ENCODE data around the gene ZNF79. TPM values are rescaled to one million over a fixed set of nuclear protein-coding genes. Genes with fewer than 3 reads are reported as not detected.
A peak's percentile ranks its signal among the peaks of the same experiment; 100 is the strongest.

Gene ZNF79
- total and polyA plus RNA-seq, 2 experiments from 2014 or later: 2.2 to 6.3 TPM

- H3K79me2 ChIP-seq (replicated peaks; ENCODE audit: insufficient read depth): no peaks in the 10 kb centered on the region
- peaks cover 14% of the 10 kb centered on the region for H3K27me3 Mint-ChIP-seq (ENCODE audit: insufficient read depth, low read depth, poor library complexity)
- no peak overlapping the region for H3K4me3 ChIP-seq
- 0 out of 2 replicates have a peak, but pooled peaks cover 6% of the 10 kb centered on the region for H3F3A ChIP-seq (replicated peaks; ENCODE audit: low read depth)
- ATAC-seq: no peak
- no peaks in the 10 kb centered on the region for H3K27me3 ChIP-seq (ENCODE audit: insufficient read depth)
- no peaks in the 10 kb centered on the region for H4K20me1 ChIP-seq (replicated peaks; ENCODE audit: insufficient read depth)
- H3K27ac Mint-ChIP-seq: no peak overlapping the region
- no peak overlapping the region for H2AFZ ChIP-seq
- no peak overlapping the region for H3K27ac ChIP-seq (ENCODE audit: low read depth)
- no peak overlapping the region for H3K4me3 Mint-ChIP-seq
- TF ChIP-seq STAT1 (IDR thresholded peaks at IDR 0.05; ENCODE audit: unreplicated experiment) (no peak), ZNF462 (CRISPR knock-in tag; IDR thresholded peaks at IDR 0.05) (no peak)
- peaks cover 6% of the 10 kb centered on the region; the same call in 1 of the 2 replicates for H3K4me1 ChIP-seq (ENCODE audit: insufficient read depth)
- no peak for DNase-seq (ENCODE audit: low spot score)
- H3K9me2 ChIP-seq (ENCODE audit: insufficient read depth): no peaks in the 10 kb centered on the region
- H3K36me3 Mint-ChIP-seq (ENCODE audit: low read depth): peaks cover 8% of the 10 kb centered on the region; the same call in 2 of the 3 replicates
- H3K4me1 Mint-ChIP-seq: peaks cover 22% of the 10 kb centered on the region
- no peaks in the 10 kb centered on the region for H3K9me3 Mint-ChIP-seq
- no peak overlapping the region for H3K4me2 ChIP-seq
- H3K36me3 ChIP-seq (ENCODE audit: insufficient read depth): no peaks in the 10 kb centered on the region
Measured at GRCh38 chr9:127415657-127416056, 8.5 kb upstream of the ZNF79 start.

DNA sequence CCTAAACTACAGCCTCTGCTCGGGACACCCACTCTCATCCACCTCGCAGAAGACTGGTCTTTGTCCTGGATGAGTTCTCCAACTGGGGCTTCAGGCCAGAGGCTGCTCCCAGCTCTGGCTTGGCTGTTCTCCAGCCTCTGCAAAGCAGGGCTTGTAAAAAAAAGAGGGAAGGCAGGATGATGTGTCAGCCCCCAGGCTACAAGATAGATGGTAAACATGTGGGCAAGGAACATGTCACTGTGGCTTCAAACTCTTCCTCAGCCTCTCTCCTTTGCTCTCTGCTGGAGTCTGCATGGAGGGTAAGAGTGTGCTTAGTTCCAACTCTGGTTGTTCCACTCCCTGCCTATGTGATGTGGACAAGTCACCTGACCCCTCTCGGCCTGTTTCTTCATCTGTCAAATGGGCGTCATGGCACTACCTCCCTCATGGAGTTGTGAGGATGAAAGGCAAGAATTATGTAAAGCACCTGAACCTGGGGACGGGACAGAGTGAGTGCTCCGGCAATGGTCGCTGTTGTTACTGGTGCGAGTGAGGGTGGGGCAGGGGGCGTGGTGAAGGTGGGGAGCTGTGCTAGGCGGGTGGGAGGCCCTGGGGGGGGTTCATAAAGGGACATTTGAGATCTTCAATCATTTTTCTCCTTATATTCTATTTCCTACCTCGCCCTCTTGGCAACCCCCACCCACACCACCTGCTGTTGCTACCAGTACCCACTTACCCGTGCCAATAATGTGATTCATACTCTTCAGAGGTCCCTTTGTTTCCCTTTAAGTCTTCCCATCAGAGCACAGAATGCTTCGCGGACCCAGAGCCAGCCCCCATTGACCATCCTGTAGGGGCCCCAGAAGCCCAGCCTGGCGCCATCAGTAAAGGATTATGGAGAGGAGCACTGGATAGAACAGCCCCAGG, 6.8 kb upstream of the ZNF79 start:
- H3K4me3 Mint-ChIP-seq: no peak overlapping the region
- H3K27ac Mint-ChIP-seq: no peak overlapping the region

More for the DNA sequence above, 6.8 kb upstream of the ZNF79 start:
- H3K27me3 Mint-ChIP-seq (ENCODE audit: insufficient read depth, low read depth, poor library complexity): peaks cover 13% of the 10 kb centered on the region
- no peaks in the 10 kb centered on the region for H3K9me3 Mint-ChIP-seq
- DNase-seq (ENCODE audit: low spot score) (no peak), ATAC-seq (peak; percentile 6; the same call in 1 of the 3 replicates)
- H3K4me2 ChIP-seq: no peak overlapping the region
- H4K20me1 ChIP-seq (replicated peaks; ENCODE audit: insufficient read depth): no peaks in the 10 kb centered on the region
- no peak overlapping the region for H2AFZ ChIP-seq
- H3K79me2 ChIP-seq (replicated peaks; ENCODE audit: insufficient read depth): no peaks in the 10 kb centered on the region
- H3F3A ChIP-seq (replicated peaks; ENCODE audit: low read depth): 0 out of 2 replicates have a peak, but pooled peaks cover 6% of the 10 kb centered on the region
- H3K4me1 ChIP-seq (ENCODE audit: insufficient read depth): peaks cover 6% of the 10 kb centered on the region; the same call in 1 of the 2 replicates
- H3K36me3 ChIP-seq (ENCODE audit: insufficient read depth): no peaks in the 10 kb centered on the region
- H3K27ac ChIP-seq (ENCODE audit: low read depth): no peak overlapping the region
- H3K4me1 Mint-ChIP-seq: peaks cover 20% of the 10 kb centered on the region
- no peaks in the 10 kb centered on the region for H3K9me2 ChIP-seq (ENCODE audit: insufficient read depth)
- peaks cover 6% of the 10 kb centered on the region; the same call in 1 of the 3 replicates for H3K36me3 Mint-ChIP-seq (ENCODE audit: low read depth)
- no peak overlapping the region for H3K4me3 ChIP-seq
- no peaks in the 10 kb centered on the region for H3K27me3 ChIP-seq (ENCODE audit: insufficient read depth)
- no peak for TF ChIP-seq STAT1 (IDR thresholded peaks at IDR 0.05; ENCODE audit: unreplicated experiment)
- TF ChIP-seq EZH2 (IDR thresholded peaks at IDR 0.05; ENCODE audit: low read depth, unreplicated experiment): no peak

Data from GM23338 (cell line).